Measurements from ENCODE around the gene SRP54.
A peak's percentile ranks its signal among the peaks of the same experiment; 100 is the strongest.

SRP54 gene

DNA sequence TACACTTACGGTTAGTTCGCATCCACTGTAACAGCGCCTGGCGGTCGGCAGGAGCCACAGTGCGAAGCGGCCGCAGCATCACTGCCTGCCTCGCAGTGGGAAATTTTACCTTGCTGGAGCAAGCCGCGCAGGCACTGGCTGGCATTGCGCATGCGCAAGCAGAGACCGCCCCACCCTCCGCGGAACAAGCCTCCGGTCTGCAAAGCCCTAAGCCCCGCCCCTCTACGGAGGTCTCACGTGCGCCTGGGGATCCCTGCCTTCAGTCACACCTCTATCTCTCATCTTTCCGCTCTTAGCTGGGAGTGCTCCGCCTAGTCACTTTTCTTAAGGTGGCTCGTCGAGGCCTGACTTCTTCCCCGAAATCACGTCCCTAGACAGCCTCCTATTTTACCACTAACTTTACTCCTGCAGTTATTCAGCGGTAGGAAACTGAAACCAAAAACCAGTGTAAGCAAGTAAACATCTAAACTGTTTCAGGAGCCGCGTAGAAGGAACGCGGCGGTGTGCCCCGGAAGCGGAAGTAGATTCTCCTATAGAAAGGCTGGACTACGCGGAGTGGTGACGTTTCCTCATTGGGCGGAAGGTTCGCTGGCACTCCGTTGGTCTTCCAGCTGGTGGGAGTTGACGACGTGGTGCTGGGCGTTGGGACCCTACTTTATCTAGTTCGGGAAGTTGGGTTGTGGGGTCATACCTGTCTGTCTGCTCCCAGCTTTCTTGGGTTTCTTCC lies at the start of gene SRP54:
SRP54 (plus strand) TSS at position 572 of the 727 bp plus-strand sequence. CDS start 13,718 bp downstream, outside the sequence.
- peak within 1 kb of the TSS; percentile 88 for H3K27ac ChIP-seq (ENCODE audit: low read depth, low read length)
- TF ChIP-seq, protein P1, sequence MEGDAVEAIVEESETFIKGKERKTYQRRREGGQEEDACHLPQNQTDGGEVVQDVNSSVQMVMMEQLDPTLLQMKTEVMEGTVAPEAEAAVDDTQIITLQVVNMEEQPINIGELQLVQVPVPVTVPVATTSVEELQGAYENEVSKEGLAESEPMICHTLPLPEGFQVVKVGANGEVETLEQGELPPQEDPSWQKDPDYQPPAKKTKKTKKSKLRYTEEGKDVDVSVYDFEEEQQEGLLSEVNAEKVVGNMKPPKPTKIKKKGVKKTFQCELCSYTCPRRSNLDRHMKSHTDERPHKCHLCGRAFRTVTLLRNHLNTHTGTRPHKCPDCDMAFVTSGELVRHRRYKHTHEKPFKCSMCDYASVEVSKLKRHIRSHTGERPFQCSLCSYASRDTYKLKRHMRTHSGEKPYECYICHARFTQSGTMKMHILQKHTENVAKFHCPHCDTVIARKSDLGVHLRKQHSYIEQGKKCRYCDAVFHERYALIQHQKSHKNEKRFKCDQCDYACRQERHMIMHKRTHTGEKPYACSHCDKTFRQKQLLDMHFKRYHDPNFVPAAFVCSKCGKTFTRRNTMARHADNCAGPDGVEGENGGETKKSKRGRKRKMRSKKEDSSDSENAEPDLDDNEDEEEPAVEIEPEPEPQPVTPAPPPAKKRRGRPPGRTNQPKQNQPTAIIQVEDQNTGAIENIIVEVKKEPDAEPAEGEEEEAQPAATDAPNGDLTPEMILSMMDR (IDR thresholded peaks at IDR 0.05; ENCODE audit: low read depth, low read length, poor library complexity, severe bottlenecking), result no peak
- no peak for TF ChIP-seq EZH2phosphoT487 (IDR thresholded peaks at IDR 0.05; ENCODE audit: borderline replicate concordance, low read length)
- no peaks in the 10 kb centered on the region; the same call in 1 of the 2 replicates for H3K36me3 ChIP-seq (ENCODE audit: control insufficient read depth, low read length)
- H3K27me3 ChIP-seq (ENCODE audit: control insufficient read depth, low read length), result no peaks in the 10 kb centered on the region
- no peaks in the 10 kb centered on the region for H3K9me2 ChIP-seq (replicated peaks; ENCODE audit: control insufficient read depth, low read length)
- peaks cover 4% of the 10 kb centered on the region; the same call in 1 of the 2 replicates for H3F3A ChIP-seq (ENCODE audit: control insufficient read depth, insufficient read depth)
- peak within 1 kb of the TSS; percentile 93 for H3K4me2 ChIP-seq (ENCODE audit: low read length)
- peaks cover 31% of the 10 kb centered on the region for H3K4me1 ChIP-seq (ENCODE audit: control insufficient read depth, low read length)
- H3K79me2 ChIP-seq (ENCODE audit: control insufficient read depth, low read length), result peaks cover 88% of the 10 kb centered on the region
- H4K20me1 ChIP-seq (ENCODE audit: control insufficient read depth, insufficient read depth, low read depth, low read length), result no peaks in the 10 kb centered on the region; the same call in 1 of the 2 replicates
- H3K4me3 ChIP-seq (ENCODE audit: low read length), result peak within 1 kb of the TSS; percentile 99
- H3K9me3 ChIP-seq (ENCODE audit: control insufficient read depth, insufficient read depth, low read length), result no peaks in the 10 kb centered on the region

- no peaks in the 10 kb centered on the region for H3K36me3 ChIP-seq (ENCODE audit: control insufficient read depth, low read length)
These were observed 49.5 kb upstream of the SRP54 start for GRCh38 chr14:34933301-34933700.

DNA sequence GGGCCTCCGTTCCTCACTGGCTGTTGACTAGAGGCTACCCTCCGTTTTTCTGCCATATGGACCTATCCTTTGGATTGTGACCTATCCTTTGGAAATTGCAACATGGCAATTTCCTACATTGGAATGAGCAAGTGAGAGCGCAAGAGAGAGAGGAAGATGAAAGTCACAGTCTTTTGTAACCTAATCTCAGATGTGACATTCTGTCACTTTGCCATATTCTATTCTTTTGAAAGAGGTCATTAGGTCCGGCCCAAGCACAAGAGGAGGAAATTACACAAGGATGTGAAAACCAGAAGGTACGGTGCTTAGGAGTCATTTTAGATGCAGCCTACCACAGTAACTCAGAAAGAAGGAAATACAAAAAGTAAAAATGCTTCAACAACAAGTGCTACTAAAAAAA lies 47.3 kb upstream of the SRP54 start:
- no peak overlapping the region for H3K4me3 ChIP-seq (ENCODE audit: low read length)
- TF ChIP-seq, protein P1 (IDR thresholded peaks at IDR 0.05; ENCODE audit: low read depth, low read length, poor library complexity, severe bottlenecking), result no peak
- TF ChIP-seq EZH2phosphoT487 (IDR thresholded peaks at IDR 0.05; ENCODE audit: borderline replicate concordance, low read length), result no peak

More at GRCh38 chr14:34933301-34933700, 49.5 kb upstream of the SRP54 start:
- Histone ChIP-seq H3K4me3 (ENCODE audit: low read length) (no peak overlapping the region), H3K4me2 (ENCODE audit: low read length) (no peak overlapping the region), H3K27me3 (ENCODE audit: control insufficient read depth, low read length) (no peaks in the 10 kb centered on the region), H4K20me1 (ENCODE audit: control insufficient read depth, insufficient read depth, low read depth, low read length) (no peaks in the 10 kb centered on the region), H3K79me2 (ENCODE audit: control insufficient read depth, low read length) (no peaks in the 10 kb centered on the region), H3K27ac (ENCODE audit: low read depth, low read length) (no peak overlapping the region), H3K4me1 (ENCODE audit: control insufficient read depth, low read length) (peaks cover 14% of the 10 kb centered on the region), H3K9me3 (ENCODE audit: control insufficient read depth, insufficient read depth, low read length) (no peaks in the 10 kb centered on the region), H3F3A (ENCODE audit: control insufficient read depth, insufficient read depth) (no peaks in the 10 kb centered on the region), H3K9me2 (replicated peaks; ENCODE audit: control insufficient read depth, low read length) (no peaks in the 10 kb centered on the region)
- no peak for TF ChIP-seq EZH2phosphoT487 (IDR thresholded peaks at IDR 0.05; ENCODE audit: borderline replicate concordance, low read length)
- TF ChIP-seq, protein P1 (IDR thresholded peaks at IDR 0.05; ENCODE audit: low read depth, low read length, poor library complexity, severe bottlenecking), result no peak

More for the DNA sequence above, 47.3 kb upstream of the SRP54 start:
- no peaks in the 10 kb centered on the region for H3K9me3 ChIP-seq (ENCODE audit: control insufficient read depth, insufficient read depth, low read length)
- H3K4me1 ChIP-seq (ENCODE audit: control insufficient read depth, low read length), result peaks cover 9% of the 10 kb centered on the region
- no peaks in the 10 kb centered on the region for H3K79me2 ChIP-seq (ENCODE audit: control insufficient read depth, low read length)
- H4K20me1 ChIP-seq (ENCODE audit: control insufficient read depth, insufficient read depth, low read depth, low read length), result no peaks in the 10 kb centered on the region
- no peak overlapping the region for H3K27ac ChIP-seq (ENCODE audit: low read depth, low read length)
- H3K27me3 ChIP-seq (ENCODE audit: control insufficient read depth, low read length), result no peaks in the 10 kb centered on the region
- H3K9me2 ChIP-seq (replicated peaks; ENCODE audit: control insufficient read depth, low read length), result no peaks in the 10 kb centered on the region
- no peaks in the 10 kb centered on the region for H3K36me3 ChIP-seq (ENCODE audit: control insufficient read depth, low read length)
- H3K4me2 ChIP-seq (ENCODE audit: low read length), result no peak overlapping the region
- H3F3A ChIP-seq (ENCODE audit: control insufficient read depth, insufficient read depth), result no peaks in the 10 kb centered on the region
